Measurements from ENCODE around the gene GPR107.
"Not testable (repeated sequence)": the region's sequence is repeated elsewhere in the genome, so short reads cannot be mapped to it uniquely, and the experiment has no call there.

The GPR107 gene

GRCh38 chr9:130053504-130054324, at the start of gene GPR107:
GPR107 (plus strand) TSS chr9:130053906; CDS start chr9:130053933, 27 bp downstream.
- H3K4me1 ChIP-seq (ENCODE audit: control insufficient read depth in 1 of 2, insufficient read depth in 2 of 2, low read length in 2 of 2) = peaks cover 11 to 14% of the 10 kb centered on the region in 2 donors
- H3K27me3 ChIP-seq (ENCODE audit: control insufficient read depth in 1 of 2, insufficient read depth in 2 of 2, low read length in 2 of 2) = no peaks in the 10 kb centered on the region
- no peaks in the 10 kb centered on the region for H3K36me3 ChIP-seq (ENCODE audit: control insufficient read depth in 1 of 2, insufficient read depth in 2 of 2, low read length in 2 of 2)
- H3K4me3 ChIP-seq (ENCODE audit: low read depth in 1 of 2, low read length in 2 of 2) = peak within 1 kb of the TSS; percentile 88 to 93
- peak within 1 kb of the TSS; percentile 72 to 88 for H3K9ac ChIP-seq (ENCODE audit: low read depth in 1 of 2, low read length in 2 of 2)
- no peaks in the 10 kb centered on the region for H3K9me3 ChIP-seq (ENCODE audit: control insufficient read depth in 1 of 2, low read length in 2 of 2)
- peak within 1 kb of the TSS; percentile 75 for H3K27ac ChIP-seq (ENCODE audit: low read depth, low read length)

GRCh38 chr9:130003943-130004552, 49.7 kb upstream of the GPR107 start:
- H3K4me3 ChIP-seq (ENCODE audit: low read depth in 1 of 2, low read length in 2 of 2) = no peak overlapping the region
- H3K27me3 ChIP-seq (ENCODE audit: control insufficient read depth in 1 of 2, insufficient read depth in 2 of 2, low read length in 2 of 2) = no peaks in the 10 kb centered on the region
- H3K27ac ChIP-seq (ENCODE audit: low read depth, low read length) = no peak overlapping the region
- H3K9ac ChIP-seq (ENCODE audit: low read depth in 1 of 2, low read length in 2 of 2) = no peak overlapping the region
- H3K36me3 ChIP-seq (ENCODE audit: control insufficient read depth in 1 of 2, insufficient read depth in 2 of 2, low read length in 2 of 2) = no peaks in the 10 kb centered on the region
- H3K4me1 ChIP-seq (ENCODE audit: control insufficient read depth in 1 of 2, insufficient read depth in 2 of 2, low read length in 2 of 2) = no peaks in the 10 kb centered on the region
- H3K9me3 ChIP-seq (ENCODE audit: control insufficient read depth in 1 of 2, low read length in 2 of 2) = no peaks in the 10 kb centered on the region

- not testable (repeated sequence) for H3K36me3 ChIP-seq (ENCODE audit: control insufficient read depth in 1 of 2, insufficient read depth in 2 of 2, low read length in 2 of 2); H3K9me3 ChIP-seq (ENCODE audit: control insufficient read depth in 1 of 2, low read length in 2 of 2); H3K4me1 ChIP-seq (ENCODE audit: control insufficient read depth in 1 of 2, insufficient read depth in 2 of 2, low read length in 2 of 2); H3K4me3 ChIP-seq (ENCODE audit: low read depth in 1 of 2, low read length in 2 of 2); H3K27me3 ChIP-seq (ENCODE audit: control insufficient read depth in 1 of 2, insufficient read depth in 2 of 2, low read length in 2 of 2); H3K9ac ChIP-seq (ENCODE audit: low read depth in 1 of 2, low read length in 2 of 2)
- H3K27ac ChIP-seq (ENCODE audit: low read depth, low read length) = peak overlapping the region; percentile 10
Measured at GRCh38 chr9:130006952-130007351, 46.8 kb upstream of the GPR107 start.

- H3K27me3 ChIP-seq (ENCODE audit: control insufficient read depth in 1 of 2, insufficient read depth in 2 of 2, low read length in 2 of 2) = no peaks in the 10 kb centered on the region
- no peaks in the 10 kb centered on the region for H3K4me1 ChIP-seq (ENCODE audit: control insufficient read depth in 1 of 2, insufficient read depth in 2 of 2, low read length in 2 of 2)
- no peak overlapping the region for H3K27ac ChIP-seq (ENCODE audit: low read depth, low read length)
- peak overlapping the region in 1 of 2 donors; percentile 6 for H3K9ac ChIP-seq (ENCODE audit: low read depth in 1 of 2, low read length in 2 of 2)
- no peaks in the 10 kb centered on the region for H3K9me3 ChIP-seq (ENCODE audit: control insufficient read depth in 1 of 2, low read length in 2 of 2)
- no peaks in the 10 kb centered on the region for H3K36me3 ChIP-seq (ENCODE audit: control insufficient read depth in 1 of 2, insufficient read depth in 2 of 2, low read length in 2 of 2)
- H3K4me3 ChIP-seq (ENCODE audit: low read depth in 1 of 2, low read length in 2 of 2) = no peak overlapping the region
Measured at GRCh38 chr9:130008538-130008937, 45.2 kb upstream of the GPR107 start.

GRCh38 chr9:130009546-130009945, 44.2 kb upstream of the GPR107 start:
- not testable (repeated sequence) for H3K27ac ChIP-seq (ENCODE audit: low read depth, low read length); H3K27me3 ChIP-seq (ENCODE audit: control insufficient read depth in 1 of 2, insufficient read depth in 2 of 2, low read length in 2 of 2); H3K36me3 ChIP-seq (ENCODE audit: control insufficient read depth in 1 of 2, insufficient read depth in 2 of 2, low read length in 2 of 2); H3K9ac ChIP-seq (ENCODE audit: low read depth in 1 of 2, low read length in 2 of 2); H3K4me3 ChIP-seq (ENCODE audit: low read depth in 1 of 2, low read length in 2 of 2); H3K9me3 ChIP-seq (ENCODE audit: control insufficient read depth in 1 of 2, low read length in 2 of 2); H3K4me1 ChIP-seq (ENCODE audit: control insufficient read depth in 1 of 2, insufficient read depth in 2 of 2, low read length in 2 of 2)

GRCh38 chr9:130010151-130010988, 43.3 kb upstream of the GPR107 start:
- Histone ChIP-seq H3K27me3 (ENCODE audit: control insufficient read depth in 1 of 2, insufficient read depth in 2 of 2, low read length in 2 of 2) (no peaks in the 10 kb centered on the region), H3K9ac (ENCODE audit: low read depth in 1 of 2, low read length in 2 of 2) (no peak overlapping the region), H3K4me3 (ENCODE audit: low read depth in 1 of 2, low read length in 2 of 2) (no peak overlapping the region), H3K36me3 (ENCODE audit: control insufficient read depth in 1 of 2, insufficient read depth in 2 of 2, low read length in 2 of 2) (no peaks in the 10 kb centered on the region), H3K9me3 (ENCODE audit: control insufficient read depth in 1 of 2, low read length in 2 of 2) (no peaks in the 10 kb centered on the region), H3K4me1 (ENCODE audit: control insufficient read depth in 1 of 2, insufficient read depth in 2 of 2, low read length in 2 of 2) (no peaks in the 10 kb centered on the region), H3K27ac (ENCODE audit: low read depth, low read length) (peak overlapping the region; percentile 14)

- Histone ChIP-seq H3K4me1 (ENCODE audit: control insufficient read depth in 1 of 2, insufficient read depth in 2 of 2, low read length in 2 of 2) (no peaks in the 10 kb centered on the region), H3K9ac (ENCODE audit: low read depth in 1 of 2, low read length in 2 of 2) (no peak overlapping the region), H3K4me3 (ENCODE audit: low read depth in 1 of 2, low read length in 2 of 2) (no peak overlapping the region), H3K9me3 (ENCODE audit: control insufficient read depth in 1 of 2, low read length in 2 of 2) (no peaks in the 10 kb centered on the region), H3K36me3 (ENCODE audit: control insufficient read depth in 1 of 2, insufficient read depth in 2 of 2, low read length in 2 of 2) (no peaks in the 10 kb centered on the region), H3K27me3 (ENCODE audit: control insufficient read depth in 1 of 2, insufficient read depth in 2 of 2, low read length in 2 of 2) (no peaks in the 10 kb centered on the region), H3K27ac (ENCODE audit: low read depth, low read length) (no peak overlapping the region)
Measured at GRCh38 chr9:130013326-130013725, 40.4 kb upstream of the GPR107 start.

GRCh38 chr9:130015353-130016019, 38.2 kb upstream of the GPR107 start:
- H3K9ac ChIP-seq (ENCODE audit: low read depth in 1 of 2, low read length in 2 of 2) = no peak overlapping the region

GRCh38 chr9:130017076-130017475, 36.6 kb upstream of the GPR107 start:
- Histone ChIP-seq H3K36me3 (ENCODE audit: control insufficient read depth in 1 of 2, insufficient read depth in 2 of 2, low read length in 2 of 2) (no peaks in the 10 kb centered on the region), H3K9me3 (ENCODE audit: control insufficient read depth in 1 of 2, low read length in 2 of 2) (no peaks in the 10 kb centered on the region), H3K27ac (ENCODE audit: low read depth, low read length) (no peak overlapping the region), H3K9ac (ENCODE audit: low read depth in 1 of 2, low read length in 2 of 2) (no peak overlapping the region), H3K4me1 (ENCODE audit: control insufficient read depth in 1 of 2, insufficient read depth in 2 of 2, low read length in 2 of 2) (peaks cover 0 to 6% of the 10 kb centered on the region in 2 donors), H3K4me3 (ENCODE audit: low read depth in 1 of 2, low read length in 2 of 2) (no peak overlapping the region), H3K27me3 (ENCODE audit: control insufficient read depth in 1 of 2, insufficient read depth in 2 of 2, low read length in 2 of 2) (no peaks in the 10 kb centered on the region)

More at GRCh38 chr9:130015353-130016019, 38.2 kb upstream of the GPR107 start:
- Histone ChIP-seq H3K4me3 (ENCODE audit: low read depth in 1 of 2, low read length in 2 of 2) (no peak overlapping the region), H3K4me1 (ENCODE audit: control insufficient read depth in 1 of 2, insufficient read depth in 2 of 2, low read length in 2 of 2) (no peaks in the 10 kb centered on the region), H3K27me3 (ENCODE audit: control insufficient read depth in 1 of 2, insufficient read depth in 2 of 2, low read length in 2 of 2) (no peaks in the 10 kb centered on the region), H3K36me3 (ENCODE audit: control insufficient read depth in 1 of 2, insufficient read depth in 2 of 2, low read length in 2 of 2) (no peaks in the 10 kb centered on the region), H3K9me3 (ENCODE audit: control insufficient read depth in 1 of 2, low read length in 2 of 2) (no peaks in the 10 kb centered on the region), H3K27ac (ENCODE audit: low read depth, low read length) (no peak overlapping the region)

Measured in duodenal mucosa (tissue), 2 donors.